ENCODE data around the gene FRMD4B. TPM values are rescaled to one million over a fixed set of nuclear protein-coding genes. Genes with fewer than 3 reads are reported as not detected.

The FRMD4B gene
- total RNA-seq, 4 donors from 2014 or later, result 34.9 to 70.0 (median 38.5) TPM

DNA sequence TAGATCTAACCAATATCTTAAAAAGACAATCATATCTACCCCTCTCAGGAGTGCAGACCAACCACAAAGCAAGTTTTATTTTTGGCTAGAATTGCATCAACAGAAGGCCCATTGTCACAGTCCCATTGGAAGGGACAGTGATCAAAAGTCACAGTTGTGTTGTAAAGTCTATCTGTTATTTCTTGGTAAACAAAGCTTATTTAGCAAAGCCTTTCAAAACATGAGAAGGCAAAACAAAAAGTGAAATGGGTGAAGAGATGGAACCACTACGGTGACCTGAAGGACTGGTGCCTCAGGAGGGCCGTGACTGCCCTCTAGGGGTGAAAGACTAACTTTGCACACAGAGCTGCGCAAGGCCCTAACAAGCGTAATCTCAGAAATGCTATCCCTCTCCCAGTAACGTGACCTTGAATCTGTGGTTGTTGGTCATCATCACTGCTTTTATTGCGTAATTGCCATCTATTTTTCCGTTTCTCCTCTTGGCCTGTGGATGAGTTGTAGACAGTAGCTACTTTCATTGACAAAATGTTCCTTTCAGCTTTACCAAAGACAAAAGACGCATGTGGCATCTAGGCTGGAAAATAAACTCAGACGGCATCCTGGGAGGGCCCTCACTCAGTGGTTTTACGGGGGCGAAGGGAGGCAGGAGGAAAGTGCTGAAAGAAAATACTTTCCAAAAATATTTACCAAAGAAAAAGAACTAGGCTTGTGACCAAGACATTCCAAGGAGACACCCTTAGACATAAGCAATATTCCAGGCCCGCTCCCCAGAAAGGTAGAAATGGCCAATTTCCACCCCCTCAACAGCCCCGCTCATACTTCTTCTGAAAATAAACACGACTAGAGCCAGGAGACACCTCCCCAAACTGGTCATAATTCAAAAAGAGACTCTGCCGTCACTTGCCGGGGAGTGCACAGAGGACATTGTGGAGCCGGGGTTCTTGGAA, 79.4 kb downstream of the FRMD4B start:
- TF ChIP-seq, protein P1, sequence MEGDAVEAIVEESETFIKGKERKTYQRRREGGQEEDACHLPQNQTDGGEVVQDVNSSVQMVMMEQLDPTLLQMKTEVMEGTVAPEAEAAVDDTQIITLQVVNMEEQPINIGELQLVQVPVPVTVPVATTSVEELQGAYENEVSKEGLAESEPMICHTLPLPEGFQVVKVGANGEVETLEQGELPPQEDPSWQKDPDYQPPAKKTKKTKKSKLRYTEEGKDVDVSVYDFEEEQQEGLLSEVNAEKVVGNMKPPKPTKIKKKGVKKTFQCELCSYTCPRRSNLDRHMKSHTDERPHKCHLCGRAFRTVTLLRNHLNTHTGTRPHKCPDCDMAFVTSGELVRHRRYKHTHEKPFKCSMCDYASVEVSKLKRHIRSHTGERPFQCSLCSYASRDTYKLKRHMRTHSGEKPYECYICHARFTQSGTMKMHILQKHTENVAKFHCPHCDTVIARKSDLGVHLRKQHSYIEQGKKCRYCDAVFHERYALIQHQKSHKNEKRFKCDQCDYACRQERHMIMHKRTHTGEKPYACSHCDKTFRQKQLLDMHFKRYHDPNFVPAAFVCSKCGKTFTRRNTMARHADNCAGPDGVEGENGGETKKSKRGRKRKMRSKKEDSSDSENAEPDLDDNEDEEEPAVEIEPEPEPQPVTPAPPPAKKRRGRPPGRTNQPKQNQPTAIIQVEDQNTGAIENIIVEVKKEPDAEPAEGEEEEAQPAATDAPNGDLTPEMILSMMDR (IDR thresholded peaks at IDR 0.05; ENCODE audit: low read depth), result no peak

DNA sequence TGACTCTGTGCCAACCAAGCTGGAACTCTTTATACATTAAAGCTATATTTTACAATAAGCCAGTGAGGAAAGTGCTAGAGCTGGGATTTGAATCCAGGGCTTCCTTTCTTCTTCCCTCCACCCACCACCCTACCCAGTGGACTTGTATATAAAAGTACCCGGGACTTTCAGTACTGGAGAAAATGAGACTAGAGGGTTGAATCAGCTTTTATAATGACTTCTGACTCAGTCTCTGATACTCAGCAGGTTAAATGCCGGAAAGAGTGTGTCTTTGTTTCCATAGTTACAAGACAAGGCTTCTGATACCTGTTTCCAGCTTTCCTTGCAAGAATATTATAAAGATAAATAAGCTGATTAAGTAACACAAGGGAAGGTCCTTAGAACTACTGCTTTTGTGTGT, 80.9 kb downstream of the FRMD4B start:
- TF ChIP-seq, protein P1 (IDR thresholded peaks at IDR 0.05; ENCODE audit: low read depth), result no peak

DNA sequence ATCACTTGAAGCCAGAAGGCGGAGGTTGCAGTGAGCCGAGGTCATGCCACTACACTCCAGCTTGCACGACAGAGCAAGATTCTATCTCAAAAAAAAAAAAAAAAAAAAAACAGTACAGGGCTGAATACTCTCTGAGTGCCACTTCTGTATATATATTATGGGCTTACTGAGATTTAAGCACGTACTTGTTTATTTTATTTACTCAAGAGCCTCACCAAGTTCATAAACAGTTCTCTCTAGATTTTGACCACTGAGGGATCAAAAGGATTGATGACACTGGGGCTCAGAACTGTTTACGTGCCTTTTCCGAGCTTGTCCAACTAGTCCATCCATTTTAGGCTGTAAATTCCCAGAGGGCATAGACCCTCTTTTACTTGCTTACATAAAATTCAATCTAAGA, 81.5 kb downstream of the FRMD4B start:
- TF ChIP-seq, protein P1 (IDR thresholded peaks at IDR 0.05; ENCODE audit: low read depth), result no peak

DNA sequence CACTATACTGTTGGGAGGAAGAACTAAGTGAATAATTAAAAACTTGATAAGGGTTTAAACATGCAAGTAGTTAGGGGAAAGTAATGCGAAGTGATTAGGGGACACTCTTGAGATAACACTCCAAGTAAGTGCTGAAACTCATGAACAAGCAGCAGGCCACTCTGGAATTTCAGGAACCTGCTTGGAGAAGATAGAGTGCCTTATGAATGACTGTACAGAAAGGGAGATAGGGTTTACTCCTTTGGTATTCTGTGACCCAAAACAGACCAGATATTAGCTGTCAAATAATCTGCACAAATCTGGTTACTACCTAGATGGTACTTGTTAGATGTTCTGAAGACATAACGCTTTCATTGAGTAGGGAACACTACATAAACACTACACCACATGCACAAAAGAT, 85.6 kb downstream of the FRMD4B start:
- TF ChIP-seq, protein P1 (IDR thresholded peaks at IDR 0.05; ENCODE audit: low read depth), result no peak

DNA sequence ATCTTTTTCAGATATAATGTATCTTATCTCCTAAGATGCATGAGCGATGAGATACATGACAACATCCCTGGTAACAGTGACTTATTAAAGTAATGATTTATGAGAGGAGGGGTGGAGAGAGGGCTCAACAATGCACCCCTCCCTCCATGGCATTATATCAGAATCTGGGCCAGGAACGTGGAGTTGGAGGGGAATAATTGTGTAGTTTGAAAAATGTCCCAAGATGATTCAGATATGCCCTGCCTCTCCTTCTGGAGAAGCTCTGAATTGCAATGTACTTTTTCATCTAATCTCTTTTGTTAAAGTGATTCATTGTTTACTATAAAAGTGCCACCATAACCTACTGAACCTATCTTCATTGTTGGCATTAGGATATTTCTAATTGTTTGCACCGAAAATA, 86.5 kb downstream of the FRMD4B start:
- TF ChIP-seq, protein P1 (IDR thresholded peaks at IDR 0.05; ENCODE audit: low read depth), result no peak

DNA sequence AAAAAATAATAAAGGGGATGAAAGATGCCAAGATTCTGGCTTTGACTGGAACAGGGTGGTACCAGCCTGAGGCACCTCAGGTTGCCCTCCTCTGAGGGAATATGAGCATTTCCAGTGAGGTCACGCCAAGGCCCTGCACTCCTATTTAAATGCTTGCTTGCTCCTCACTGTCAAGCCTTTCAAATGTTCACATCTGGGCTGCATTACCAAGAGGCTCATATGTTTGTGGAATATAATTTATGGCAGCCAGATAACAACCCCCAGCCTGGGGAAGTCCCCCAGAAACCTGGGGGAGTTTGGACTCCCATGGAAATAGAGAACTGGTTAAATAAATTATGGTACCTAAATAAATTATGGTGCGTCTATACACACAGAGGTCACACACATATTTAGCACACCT, 88.4 kb downstream of the FRMD4B start:
- TF ChIP-seq, protein P1 (IDR thresholded peaks at IDR 0.05; ENCODE audit: low read depth), result no peak

DNA sequence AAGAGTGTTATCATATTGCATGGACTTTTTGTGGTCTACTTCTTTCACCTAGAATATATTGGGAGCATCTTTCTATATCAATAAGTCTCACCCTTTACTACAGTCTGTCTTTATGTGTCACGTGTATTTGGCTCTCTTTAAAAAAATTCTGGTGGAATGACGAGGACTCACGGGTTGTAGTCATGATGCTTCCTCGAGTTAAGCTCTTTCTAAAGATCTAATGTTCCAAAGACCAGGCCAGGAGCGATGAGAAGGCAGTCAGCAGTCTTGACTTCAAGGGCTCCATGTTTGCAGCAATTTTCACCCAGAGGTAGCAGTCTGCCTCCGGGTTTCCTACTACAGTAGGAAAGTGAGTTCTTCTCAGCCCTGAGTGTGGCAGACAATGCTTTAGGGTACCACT, 88.9 kb downstream of the FRMD4B start:
- TF ChIP-seq, protein P1 (IDR thresholded peaks at IDR 0.05; ENCODE audit: low read depth), result no peak

Measured in subcutaneous adipose tissue (tissue), 4 donors.